HG03103 (cell line): ENCODE results near the gene MEGF8.
"Not testable (repeated sequence)": the region's sequence is repeated elsewhere in the genome, so short reads cannot be mapped to it uniquely, and the experiment has no call there.

Experiments used
- ATAC-seq: cut with Tn5 transposase; IDR thresholded peaks from one replicate; pipeline ENCODE4 v1.9.1; 2021; ENCODE audit warnings: low read depth; ENCODE audit not compliant: unreplicated experiment

MEGF8 gene

DNA sequence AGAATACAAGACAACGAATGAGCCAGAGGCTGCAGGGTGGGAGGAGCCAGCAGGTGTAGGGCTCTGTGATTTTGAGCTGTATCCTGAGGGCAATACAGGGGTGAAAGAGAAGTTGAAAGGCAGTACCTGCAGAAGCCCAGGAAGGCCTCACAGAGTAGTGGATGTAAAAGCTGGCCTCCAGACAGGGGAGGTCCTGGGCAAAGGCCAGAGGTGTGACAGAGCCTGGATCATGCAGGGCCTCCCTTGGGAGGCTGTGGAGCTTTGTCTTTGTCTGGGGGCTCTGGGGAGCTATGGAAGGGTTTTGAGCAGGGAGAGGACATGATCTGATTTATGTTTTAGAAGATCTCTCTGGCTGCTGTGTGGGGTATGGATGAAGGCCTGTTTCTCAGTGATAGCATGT, 2.7 kb downstream of the MEGF8 start:
- no peak for ATAC-seq

GRCh38 chr19:42328854-42329253, 3.4 kb downstream of the MEGF8 start:
- ATAC-seq: no peak

DNA sequence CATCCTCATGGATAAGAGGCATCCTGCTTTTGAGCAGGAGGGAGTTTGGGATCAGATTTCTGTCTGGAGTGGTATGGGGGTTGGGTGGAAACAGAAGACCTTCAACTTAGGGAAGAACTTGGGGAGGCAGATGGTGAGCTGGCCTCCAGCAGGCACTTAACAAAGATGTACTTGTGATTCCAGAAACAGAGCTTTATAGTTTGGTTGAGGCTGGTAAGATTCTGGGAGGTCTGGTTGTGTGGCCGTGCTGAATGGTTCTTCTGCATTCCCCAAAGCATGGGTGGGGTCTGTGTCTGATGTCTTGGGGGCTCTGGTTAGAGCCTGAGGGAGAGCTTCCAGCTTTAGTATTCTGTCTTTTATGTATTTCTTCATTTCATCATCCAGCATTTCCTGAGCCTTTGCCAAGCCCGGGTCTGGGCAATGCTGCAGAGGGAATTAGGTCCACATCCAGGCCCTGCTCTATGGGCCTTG, 4.8 kb downstream of the MEGF8 start:
- ATAC-seq: no peak

GRCh38 chr19:42331333-42331732, 5.9 kb downstream of the MEGF8 start:
- ATAC-seq: not testable (repeated sequence)

DNA sequence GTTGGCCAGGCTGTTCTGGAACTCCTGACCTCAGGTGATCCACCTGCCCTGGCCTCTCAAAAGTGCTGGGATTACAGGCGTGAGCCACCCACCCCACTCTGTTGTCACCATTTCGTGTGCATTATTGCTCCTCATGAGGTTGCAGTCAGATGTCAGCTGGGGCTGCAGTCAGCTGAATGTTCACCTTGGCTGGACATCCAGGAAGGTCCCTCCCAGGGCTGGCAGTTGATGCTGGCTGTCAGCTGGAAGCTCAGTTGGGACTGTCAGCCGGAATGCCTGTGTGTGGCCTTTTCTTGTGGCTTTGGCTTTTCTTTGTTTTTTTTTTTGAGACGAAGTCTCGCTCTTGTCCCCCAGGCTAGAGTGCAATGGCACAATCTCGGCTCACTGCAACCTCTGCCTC, 6.6 kb downstream of the MEGF8 start:
- no peak for ATAC-seq

GRCh38 chr19:42333018-42333417, 7.6 kb downstream of the MEGF8 start:
- no peak for ATAC-seq

GRCh38 chr19:42333975-42334696, 8.7 kb downstream of the MEGF8 start:
- no peak for ATAC-seq

GRCh38 chr19:42334697-42335373, 9.4 kb downstream of the MEGF8 start:
- no peak for ATAC-seq

DNA sequence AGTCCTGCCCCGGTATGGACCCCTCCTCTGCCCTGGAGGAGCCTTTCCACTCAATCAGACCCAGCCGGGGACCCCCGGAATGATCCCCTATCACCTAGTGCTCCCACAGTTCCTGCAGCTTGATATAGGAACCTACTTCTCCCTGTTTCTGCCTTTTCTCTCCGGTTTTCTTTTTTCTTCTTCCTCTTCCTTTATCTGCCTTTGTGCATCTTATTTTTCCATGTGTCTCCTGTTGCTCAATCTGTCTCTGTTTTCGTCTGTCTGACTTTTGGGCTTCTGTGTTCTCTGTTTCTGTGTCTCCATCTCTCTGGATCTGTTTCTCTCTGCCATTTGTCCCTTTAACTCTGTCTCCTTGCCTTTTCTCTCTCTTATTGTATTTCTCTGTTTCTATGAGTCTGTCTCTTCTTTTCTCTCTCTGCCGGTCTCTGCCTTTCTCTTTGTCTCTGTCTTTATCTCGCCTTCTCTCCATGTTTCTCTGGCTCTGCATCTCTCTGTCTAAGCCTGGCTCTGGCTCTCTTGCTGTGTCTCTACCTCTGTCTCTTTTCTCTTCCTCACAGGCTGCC, 10.0 kb downstream of the MEGF8 start:
- no peak for ATAC-seq

DNA sequence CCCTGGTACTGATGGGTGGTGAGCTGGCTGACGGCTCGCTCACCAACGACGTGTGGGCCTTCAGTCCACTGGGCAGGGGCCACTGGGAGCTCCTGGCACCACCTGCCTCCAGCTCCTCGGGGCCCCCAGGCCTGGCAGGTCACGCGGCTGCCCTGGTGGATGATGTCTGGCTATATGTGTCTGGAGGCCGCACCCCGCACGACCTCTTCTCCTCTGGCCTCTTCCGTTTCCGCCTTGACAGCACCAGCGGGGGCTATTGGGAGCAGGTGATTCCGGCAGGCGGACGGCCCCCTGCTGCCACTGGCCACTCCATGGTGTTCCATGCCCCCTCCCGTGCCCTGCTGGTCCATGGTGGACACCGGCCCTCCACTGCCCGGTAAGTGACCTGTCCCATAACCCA, 10.5 kb downstream of the MEGF8 start:
- ATAC-seq: no peak

- not testable (repeated sequence) for ATAC-seq
Measured at GRCh38 chr19:42339126-42339860, 13.9 kb downstream of the MEGF8 start.

DNA sequence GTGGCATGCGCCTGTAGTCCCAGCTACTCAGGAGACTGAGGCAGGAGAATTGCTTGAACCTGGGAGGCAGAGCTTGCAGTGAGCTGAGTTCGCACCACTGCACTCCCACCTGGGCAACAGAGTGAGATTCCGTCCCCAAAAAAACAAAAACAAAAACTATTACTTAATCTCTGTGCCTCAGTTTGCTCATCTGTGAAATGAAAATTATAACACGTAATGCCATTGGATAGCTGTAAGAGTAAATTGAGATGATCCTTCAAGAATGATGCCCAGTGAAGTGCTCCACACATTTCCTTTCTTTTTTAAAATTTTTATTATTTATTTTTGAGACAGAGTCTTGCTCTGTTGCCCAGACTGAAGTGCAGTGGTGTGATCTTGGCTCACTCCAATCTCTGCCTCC, 14.5 kb downstream of the MEGF8 start:
- not testable (repeated sequence) for ATAC-seq

DNA sequence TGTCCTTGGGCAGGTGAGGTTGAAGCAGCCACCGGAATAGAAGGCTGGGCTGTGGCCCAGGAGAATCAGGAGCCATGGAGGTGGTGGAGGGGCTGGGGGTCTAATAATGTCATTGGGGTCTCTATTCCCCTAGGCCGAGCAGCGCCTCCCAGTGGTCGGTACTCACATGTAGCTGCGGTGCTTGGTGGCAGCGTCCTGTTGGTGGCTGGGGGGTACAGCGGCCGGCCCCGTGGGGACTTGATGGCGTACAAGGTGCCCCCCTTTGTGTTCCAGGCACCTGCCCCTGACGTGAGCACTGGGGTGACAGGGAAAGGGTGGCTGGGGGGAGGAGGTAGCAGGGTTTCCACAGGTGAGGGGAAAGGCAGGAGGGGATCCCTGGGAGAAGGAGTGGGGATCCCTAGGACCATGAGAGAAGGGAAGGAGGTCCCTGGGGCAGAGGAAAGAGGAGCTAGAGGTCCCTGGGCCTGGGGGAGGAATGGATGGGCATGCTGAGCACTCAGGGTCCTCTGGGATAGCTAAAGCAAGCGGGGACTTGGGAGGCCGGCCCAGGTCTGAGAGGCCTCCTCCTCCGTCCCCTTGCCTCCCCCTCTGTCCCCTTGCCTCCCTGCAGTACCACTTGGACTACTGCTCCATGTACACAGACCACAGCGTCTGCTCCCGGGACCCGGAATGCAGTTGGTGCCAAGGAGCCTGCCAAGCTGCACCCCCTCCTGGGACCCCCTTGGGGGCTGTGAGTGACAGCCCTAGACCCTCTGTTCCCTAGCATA, 18.1 kb downstream of the MEGF8 start:
- ATAC-seq: no peak

- ATAC-seq: no peak
Measured at GRCh38 chr19:42344336-42344893, 19.0 kb downstream of the MEGF8 start.

DNA sequence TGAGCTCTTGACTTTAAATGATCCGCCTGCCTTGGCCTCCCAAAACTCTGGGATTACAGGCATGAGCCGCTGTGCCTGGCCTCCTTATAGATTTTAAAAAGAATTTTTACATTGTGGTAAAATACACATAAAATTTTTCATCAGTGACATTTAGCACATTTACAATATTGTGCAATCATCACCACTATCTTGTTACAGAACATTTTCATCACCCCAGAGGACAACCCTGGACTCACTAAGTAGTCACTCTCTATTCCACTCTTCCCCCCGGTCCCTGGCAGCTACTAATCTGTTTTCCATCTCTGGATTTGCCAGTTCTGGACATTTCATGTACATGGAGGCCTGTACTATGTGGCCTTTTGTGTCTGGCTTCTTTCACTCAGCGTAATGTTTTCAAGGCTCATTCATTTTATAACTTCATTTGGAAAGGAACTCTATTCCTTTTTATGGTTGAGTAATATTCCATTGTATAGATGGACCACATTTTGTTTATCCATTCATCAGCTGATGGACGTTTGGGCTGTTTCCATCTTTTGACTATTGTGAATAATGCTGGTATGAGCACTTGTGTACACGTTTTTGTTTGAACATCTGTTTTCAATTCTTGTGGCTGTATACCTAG, 19.9 kb downstream of the MEGF8 start:
- no peak for ATAC-seq

- ATAC-seq: no peak
Measured at GRCh38 chr19:42348211-42348610, 22.8 kb downstream of the MEGF8 start.

GRCh38 chr19:42349378-42350107, 24.1 kb downstream of the MEGF8 start:
- ATAC-seq: no peak

DNA sequence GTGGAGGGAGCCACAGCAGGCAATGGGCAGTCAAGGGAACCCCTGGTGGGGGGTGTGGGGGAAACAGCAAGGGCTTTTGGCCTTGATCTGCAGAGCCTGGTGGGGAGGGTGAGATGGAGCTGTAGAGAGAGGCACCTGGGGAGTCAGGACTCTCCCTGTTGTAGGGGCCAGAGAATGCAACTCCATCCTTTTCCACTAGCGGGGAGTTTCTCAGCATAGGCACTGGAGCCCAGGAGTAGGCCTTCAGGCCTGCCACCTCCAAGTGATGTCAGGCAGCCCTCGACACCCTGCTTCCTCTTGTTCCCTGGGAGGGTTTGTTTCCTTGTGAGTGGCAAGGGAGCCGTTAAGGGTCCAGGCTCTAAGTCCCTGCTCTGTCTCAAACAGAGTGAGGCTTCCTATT, 25.0 kb downstream of the MEGF8 start:
- no peak for ATAC-seq
